Parathyroid adenoma (tissue), 2 donors: ENCODE measurements around the gene P2RX4.

ENCODE experiments used
- H2AFZ ChIP-seq: fragments of 300-600 bp; sonication (generic); one replicate; pipeline ENCODE4 v1.7.0; 2017; ENCODE audit warnings: antibody characterized with exemption, mild to moderate bottlenecking
- H3K27ac ChIP-seq: fragments of 300-600 bp; sonication (generic); one replicate; pipeline ENCODE4 v1.7.0; 2017
- H3K27me3 ChIP-seq: fragments of 300-600 bp; sonication (generic); one replicate; pipeline ENCODE4 v1.7.0; 2017; ENCODE audit warnings: low read length; ENCODE audit not compliant: control insufficient read depth, insufficient read depth
- H3K36me3 ChIP-seq: fragments of 300-600 bp; sonication (generic); one replicate; pipeline ENCODE4 v1.7.0; 2017; ENCODE audit warnings: low read length; ENCODE audit not compliant: control insufficient read depth, insufficient read depth
- H3K4me1 ChIP-seq: fragments of 300-600 bp; sonication (generic); one replicate; pipeline ENCODE4 v1.7.0; 2017; ENCODE audit warnings: control low read depth
- H3K4me2 ChIP-seq: fragments of 300-600 bp; sonication (generic); one replicate; pipeline ENCODE4 v1.7.0; 2017; ENCODE audit warnings: low read length
- H3K4me3 ChIP-seq: fragments of 300-600 bp; sonication (generic); one replicate; pipeline ENCODE4 v1.7.0; 2017; ENCODE audit warnings: low read depth, low read length
- H3K79me2 ChIP-seq: fragments of 300-600 bp; sonication (generic); one replicate; pipeline ENCODE4 v1.7.0; 2017; ENCODE audit warnings: control low read depth
- H3K9ac ChIP-seq: fragments of 300-600 bp; sonication (generic); one replicate; pipeline ENCODE4 v1.7.0; 2017; ENCODE audit warnings: mild to moderate bottlenecking
- H3K9me3 ChIP-seq: fragments of 300-600 bp; sonication (generic); one replicate; pipeline ENCODE4 v1.7.0; 2017; ENCODE audit warnings: low read length; ENCODE audit not compliant: control insufficient read depth
- TF ChIP-seq, protein P1 (sequence below): fragments of 300-600 bp; sonication (generic); IDR thresholded peaks from one replicate; pipeline ENCODE4 v1.7.0; 2017; ENCODE audit warnings: antibody characterized with exemption, mild to moderate bottlenecking
- donor health status: primary hyperparathyroidism.

The P2RX4 gene

DNA sequence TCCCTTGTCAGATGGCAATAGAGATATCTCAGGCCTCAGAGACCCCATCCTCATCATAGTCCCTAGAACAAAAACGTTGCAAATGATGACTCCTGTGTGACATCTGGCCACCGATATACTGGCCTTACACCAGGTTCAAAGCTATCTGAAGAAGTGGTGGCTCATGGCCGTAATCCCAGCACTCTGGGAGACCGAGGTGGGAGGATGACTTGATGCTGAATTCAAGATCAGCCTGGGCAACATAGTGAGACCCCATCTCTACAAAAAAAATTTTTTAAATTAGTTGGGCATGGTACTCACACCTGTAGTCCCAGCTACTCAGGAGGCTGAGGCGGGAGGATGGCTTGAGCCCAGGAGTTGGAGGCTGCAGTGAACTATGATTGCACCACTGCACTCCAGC is 73.5 kb downstream of the P2RX4 start:
- H3K79me2 ChIP-seq = peaks cover 22% of the 10 kb centered on the region
- H3K9ac ChIP-seq = no peak overlapping the region
- H2AFZ ChIP-seq = no peak overlapping the region
- H3K4me2 ChIP-seq = no peak overlapping the region
- no peak overlapping the region for H3K4me3 ChIP-seq
- H3K27ac ChIP-seq = no peak overlapping the region
- no peaks in the 10 kb centered on the region for H3K27me3 ChIP-seq
- TF ChIP-seq, protein P1, sequence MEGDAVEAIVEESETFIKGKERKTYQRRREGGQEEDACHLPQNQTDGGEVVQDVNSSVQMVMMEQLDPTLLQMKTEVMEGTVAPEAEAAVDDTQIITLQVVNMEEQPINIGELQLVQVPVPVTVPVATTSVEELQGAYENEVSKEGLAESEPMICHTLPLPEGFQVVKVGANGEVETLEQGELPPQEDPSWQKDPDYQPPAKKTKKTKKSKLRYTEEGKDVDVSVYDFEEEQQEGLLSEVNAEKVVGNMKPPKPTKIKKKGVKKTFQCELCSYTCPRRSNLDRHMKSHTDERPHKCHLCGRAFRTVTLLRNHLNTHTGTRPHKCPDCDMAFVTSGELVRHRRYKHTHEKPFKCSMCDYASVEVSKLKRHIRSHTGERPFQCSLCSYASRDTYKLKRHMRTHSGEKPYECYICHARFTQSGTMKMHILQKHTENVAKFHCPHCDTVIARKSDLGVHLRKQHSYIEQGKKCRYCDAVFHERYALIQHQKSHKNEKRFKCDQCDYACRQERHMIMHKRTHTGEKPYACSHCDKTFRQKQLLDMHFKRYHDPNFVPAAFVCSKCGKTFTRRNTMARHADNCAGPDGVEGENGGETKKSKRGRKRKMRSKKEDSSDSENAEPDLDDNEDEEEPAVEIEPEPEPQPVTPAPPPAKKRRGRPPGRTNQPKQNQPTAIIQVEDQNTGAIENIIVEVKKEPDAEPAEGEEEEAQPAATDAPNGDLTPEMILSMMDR = no peak
- H3K36me3 ChIP-seq = no peaks in the 10 kb centered on the region
- H3K4me1 ChIP-seq = no peaks in the 10 kb centered on the region
- no peaks in the 10 kb centered on the region for H3K9me3 ChIP-seq
